Adrenal gland (tissue), 5 donors: ENCODE results near the gene MTMR12.

ENCODE experiments used
- CTCF ChIP-seq, 6 experiments: fragments of 450-650 bp in 4 of 6; fragments of 200-600 bp in 2 of 6; sonication (generic) in 1 of 6; IDR thresholded peaks; 1 replicate in 5 of 6; 2 replicates in 1 of 6; pipeline versions ENCODE4 v1.5.1 to v1.8.0; 2016 to 2021; ENCODE audit warnings: antibody characterized with exemption in 6 of 6, mild to moderate bottlenecking in 2 of 6, moderate library complexity in 1 of 6
- POLR2A ChIP-seq, 2 donors: fragments of 450-650 bp; IDR thresholded peaks; one replicate each; pipeline ENCODE4 v1.6.1; 2017; ENCODE audit warnings: antibody characterized with exemption in 2 of 2, mild to moderate bottlenecking in 2 of 2, moderate library complexity in 1 of 2
- donor health status: DM: no; HTN: no; CAD: no.

- TF ChIP-seq CTCF (IDR thresholded peaks at IDR 0.05) (no peak), POLR2A (IDR thresholded peaks at IDR 0.05) (no peak)
Observed at GRCh38 chr5:32319392-32319791, 6.7 kb upstream of the MTMR12 start.
